SK-N-SH (cell line): ENCODE data around the gene AHDC1. TPM values are rescaled to one million over a fixed set of nuclear protein-coding genes. Genes with fewer than 3 reads are reported as not detected.

Experiments
- CTCF ChIA-PET: fragments of 300-600, 350-600 bp; formaldehyde crosslinking; extraction: SDS; loops from one replicate; lab custom pipeline; 2021; lab: Yijun Ruan, JAX
- POLR2A ChIA-PET: fragments of 350-600 bp; sonication (Branson Sonifier 250); formaldehyde crosslinking; extraction: SDS; loops from one replicate; lab custom pipeline; 2020; ENCODE audit warnings: antibody characterized with exemption, inconsistent platforms; lab: Yijun Ruan, JAX
- DNase-seq: peaks from one replicate; pipeline ENCODE4 v3.0.0; 2012
- H2AFZ ChIP-seq: fragments of 200-600 bp; sonication (generic); 2 replicates; pipeline ENCODE4 v1.8.1; 2016; ENCODE audit warnings: antibody characterized with exemption, mild to moderate bottlenecking, low read depth
- H3F3A ChIP-seq: fragments of 200-600 bp; sonication (generic); replicated peaks from 2 replicates; pipeline ENCODE3; 2016; ENCODE audit warnings: antibody characterized with exemption, mild to moderate bottlenecking; ENCODE audit not compliant: insufficient read depth
- H3K27ac ChIP-seq, 2 experiments: fragments of 200-500 bp in 1 of 2; fragments of 200-600 bp in 1 of 2; sonication (Bioruptor generic) in 1 of 2; sonication (generic), shearing (Covaris generic) in 1 of 2; 2 replicates each; pipeline versions ENCODE4 v1.5.1 to v1.6.1; 2014 to 2016; ENCODE audit warnings: low read depth in 2 of 2, inconsistent platforms in 1 of 2, low read length in 1 of 2, mild to moderate bottlenecking in 1 of 2, mixed read lengths in 1 of 2
- H3K27me3 ChIP-seq: fragments of 200-600 bp; sonication (generic), shearing (Covaris generic); 2 replicates; pipeline ENCODE4 v1.6.1; 2016; ENCODE audit warnings: mixed run types; ENCODE audit not compliant: insufficient read depth
- H3K36me3 ChIP-seq, 2 experiments: fragments of 200-500 bp in 1 of 2; fragments of 200-600 bp in 1 of 2; sonication (Bioruptor generic) in 1 of 2; sonication (generic) in 1 of 2; replicated peaks in 1 of 2; 2 replicates each; pipeline versions ENCODE3 to v1.5.1; 2014 to 2016; ENCODE audit warnings: low read length in 1 of 2, mild to moderate bottlenecking in 1 of 2; ENCODE audit not compliant: insufficient read depth in 2 of 2, control insufficient read depth in 1 of 2
- H3K4me1 ChIP-seq, 2 experiments: fragments of 200-500 bp in 1 of 2; fragments of 200-600 bp in 1 of 2; sonication (Bioruptor generic) in 1 of 2; sonication (generic), shearing (Covaris generic) in 1 of 2; 2 replicates each; pipeline versions ENCODE4 v1.5.1 to v1.6.1; 2014 to 2016; ENCODE audit warnings: low read depth in 1 of 2, low read length in 1 of 2, mixed run types in 1 of 2; ENCODE audit not compliant: insufficient read depth in 2 of 2, control insufficient read depth in 1 of 2
- H3K4me2 ChIP-seq: fragments of 200-600 bp; sonication (generic), shearing (Covaris generic); 2 replicates; pipeline ENCODE4 v1.6.1; 2017; ENCODE audit warnings: mixed run types
- H3K4me3 ChIP-seq, 2 experiments: fragments of 200-500 bp in 1 of 2; fragments of 200-600 bp in 1 of 2; sonication (Bioruptor generic) in 1 of 2; sonication (generic), shearing (Covaris generic) in 1 of 2; 2 replicates each; pipeline versions ENCODE4 v1.5.1 to v1.8.1; 2014 to 2016; ENCODE audit warnings: low read depth in 2 of 2, inconsistent platforms in 1 of 2, low read length in 1 of 2, mild to moderate bottlenecking in 1 of 2, mixed read lengths in 1 of 2, moderate library complexity in 1 of 2
- H3K79me2 ChIP-seq: fragments of 200-600 bp; sonication (generic); 2 replicates; pipeline ENCODE4 v1.8.1; 2017; ENCODE audit warnings: mild to moderate bottlenecking; ENCODE audit not compliant: insufficient read depth
- H3K9ac ChIP-seq: fragments of 200-600 bp; sonication (generic); 2 replicates; pipeline ENCODE4 v1.6.1; 2017; ENCODE audit warnings: mixed run types
- H3K9me2 ChIP-seq: fragments of 200-600 bp; sonication (generic); 2 replicates; pipeline ENCODE4 v1.6.1; 2017; ENCODE audit warnings: mixed run types
- H3K9me3 ChIP-seq: fragments of 200-600 bp; sonication (generic); 2 replicates; pipeline ENCODE4 v1.6.1; 2017; ENCODE audit warnings: mixed run types, mild to moderate bottlenecking, moderate library complexity
- H4K20me1 ChIP-seq: fragments of 200-600 bp; sonication (generic); 2 replicates; pipeline ENCODE4 v1.6.1; 2017; ENCODE audit warnings: mild to moderate bottlenecking, mixed run types; ENCODE audit not compliant: insufficient read depth
- CTCF ChIP-seq: fragments of 200-600 bp; sonication (generic); IDR thresholded peaks from 2 replicates; pipeline ENCODE4 v1.6.1; 2017; ENCODE audit warnings: antibody characterized with exemption, mild to moderate bottlenecking, moderate library complexity
- ELF1 ChIP-seq: IDR thresholded peaks from 2 replicates; pipeline ENCODE4 v1.4.0; 2012
- EZH2phosphoT487 ChIP-seq: fragments of 200-600 bp; sonication (generic); IDR thresholded peaks from 2 replicates; pipeline ENCODE4 v1.6.1; 2017; ENCODE audit warnings: low read depth, mixed run types, mild to moderate bottlenecking, antibody characterized with exemption, moderate library complexity, borderline replicate concordance
- FOSL2 ChIP-seq: IDR thresholded peaks from 2 replicates; pipeline ENCODE4 v1.4.0; 2012; ENCODE audit warnings: low read depth, mild to moderate bottlenecking, moderate library complexity, borderline replicate concordance
- FOXJ3 ChIP-seq: sonication (generic); formaldehyde crosslinking; IDR thresholded peaks from 2 replicates; pipeline ENCODE4 v1.5.1; 2020; ENCODE audit warnings: mild to moderate bottlenecking, missing genetic modification reagents
- FOXM1 ChIP-seq: IDR thresholded peaks from 2 replicates; pipeline ENCODE4 v1.4.0; 2012; ENCODE audit warnings: low read depth, mild to moderate bottlenecking
- GABPA ChIP-seq: IDR thresholded peaks from 2 replicates; pipeline ENCODE4 v1.4.0; 2012; ENCODE audit warnings: low read depth, mild to moderate bottlenecking
- JUND ChIP-seq: IDR thresholded peaks from 2 replicates; pipeline ENCODE4 v1.4.0; 2012
- MEF2A ChIP-seq: IDR thresholded peaks from 2 replicates; pipeline ENCODE4 v1.4.0; 2012; ENCODE audit warnings: low read depth, borderline replicate concordance
- MXI1 ChIP-seq: IDR thresholded peaks from 2 replicates; pipeline ENCODE4 v1.6.1; 2012; ENCODE audit warnings: mild to moderate bottlenecking, low read depth, low read length, improper control_type of control experiment
- NFIC ChIP-seq: IDR thresholded peaks from 2 replicates; pipeline ENCODE4 v1.4.0; 2012; ENCODE audit warnings: borderline replicate concordance
- NRF1 ChIP-seq: IDR thresholded peaks from 2 replicates; pipeline ENCODE4 v1.6.1; 2012; ENCODE audit warnings: low read depth, mild to moderate bottlenecking, low read length
- RFX5 ChIP-seq: IDR thresholded peaks from 2 replicates; pipeline ENCODE4 v1.6.1; 2012; ENCODE audit warnings: mild to moderate bottlenecking, improper control_type of control experiment, low read length
- TCF12 ChIP-seq: IDR thresholded peaks from 2 replicates; pipeline ENCODE4 v1.4.0; 2012
- USF2 ChIP-seq: fragments of 150-350 bp; IDR thresholded peaks from 2 replicates; pipeline ENCODE4 v1.6.1; 2017; ENCODE audit warnings: antibody characterized with exemption, low read length, low read depth, borderline replicate concordance
- YY1 ChIP-seq: IDR thresholded peaks from 2 replicates; pipeline ENCODE4 v1.4.0; 2012; ENCODE audit warnings: low read depth, mild to moderate bottlenecking
- ZBTB33 ChIP-seq: IDR thresholded peaks from 2 replicates; pipeline ENCODE4 v1.4.0; 2012; ENCODE audit warnings: low read depth, borderline replicate concordance
- WGBS: methylation state at CpG from one replicate; pipeline ENCODE4 v1.1.6; 2017; ENCODE audit warnings: low lambda C conversion rate; 5-methylcytosine and 5-hydroxymethylcytosine counted together
- polyA plus RNA-seq, 3 experiments: library from polyadenylated mRNA; depleted of rRNA; stranded (reverse); fragments of >200 nt; gene quantifications; 2 replicates each; pipeline ENCODE4 v1.2.3, GENCODE V29; 2012
- TF ChIP-seq, protein P1 (sequence below): IDR thresholded peaks from 2 replicates; pipeline ENCODE4 v1.4.0; 2012; ENCODE audit warnings: low read depth, borderline replicate concordance

AHDC1 gene
- polyA plus RNA-seq, 1 of the 3 experiments (the other 2 are of a cell fraction) = 8.5 TPM

DNA sequence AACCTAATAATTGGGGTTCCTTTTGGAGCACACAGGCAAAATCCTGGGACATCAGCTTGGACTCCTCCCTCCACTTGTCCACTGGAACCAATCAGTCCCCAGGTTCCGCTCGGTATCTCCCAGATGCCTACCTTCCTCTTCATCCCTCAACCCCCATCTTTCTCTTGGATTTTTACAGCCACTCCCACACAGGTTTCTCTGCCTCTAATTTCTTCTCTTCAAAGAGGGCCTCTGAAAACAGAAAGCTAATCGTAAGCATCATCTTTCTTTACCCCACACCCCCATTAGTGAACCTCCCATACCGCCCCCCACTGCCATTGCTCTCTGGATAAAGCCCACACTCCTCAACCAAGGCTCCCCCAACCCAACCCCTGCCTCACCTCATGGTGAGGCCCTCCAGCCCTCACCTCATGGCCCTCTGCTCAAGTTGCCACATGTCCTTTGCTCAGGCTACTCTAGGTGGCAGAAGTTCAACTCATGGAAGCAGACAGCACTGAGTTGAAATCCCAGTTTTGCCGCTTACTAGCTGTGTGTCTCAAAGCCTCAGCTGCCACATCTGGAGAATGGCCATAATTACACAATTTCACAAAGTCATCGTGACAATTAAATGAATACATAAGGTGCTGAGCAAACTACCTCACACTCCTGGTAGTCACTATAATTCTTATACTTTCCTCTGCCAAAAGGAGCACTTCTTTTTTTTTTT, 95.8 kb downstream of the AHDC1 start:
- no peaks in the 10 kb centered on the region for H3F3A ChIP-seq
- no peak overlapping the region for H3K9ac ChIP-seq
- no peak overlapping the region for H3K27ac ChIP-seq
- no peaks in the 10 kb centered on the region for H3K9me3 ChIP-seq
- TF ChIP-seq YY1 = no peak
- no peak for TF ChIP-seq CTCF
- no peak for TF ChIP-seq USF2
- TF ChIP-seq FOXM1 = no peak
- no peak for TF ChIP-seq FOSL2
- no peak overlapping the region for H2AFZ ChIP-seq
- H3K27me3 ChIP-seq = no peaks in the 10 kb centered on the region
- H3K9me2 ChIP-seq = no peaks in the 10 kb centered on the region
- WGBS = 92% methylated on average over 6 of the region's 6 CpGs
- DNase-seq = peak; percentile 37
- H4K20me1 ChIP-seq = no peaks in the 10 kb centered on the region
- H3K4me1 ChIP-seq = peaks cover 0 to 14% of the 10 kb centered on the region in 2 experiments; a peak in 2 of 4 replicates
- no peak overlapping the region for H3K4me2 ChIP-seq
- H3K79me2 ChIP-seq = no peaks in the 10 kb centered on the region
- CTCF ChIA-PET = interaction anchor here (0.6 to 1.5 kb wide), 4 partner anchors 15 to 175 kb away, joined by 3 to 7 read pairs (median 3); no protein-coding TSS in a partner anchor
- H3K36me3 ChIP-seq = no peaks in the 10 kb centered on the region
- H3K4me3 ChIP-seq = no peak overlapping the region
- POLR2A ChIA-PET = no interaction called here

DNA sequence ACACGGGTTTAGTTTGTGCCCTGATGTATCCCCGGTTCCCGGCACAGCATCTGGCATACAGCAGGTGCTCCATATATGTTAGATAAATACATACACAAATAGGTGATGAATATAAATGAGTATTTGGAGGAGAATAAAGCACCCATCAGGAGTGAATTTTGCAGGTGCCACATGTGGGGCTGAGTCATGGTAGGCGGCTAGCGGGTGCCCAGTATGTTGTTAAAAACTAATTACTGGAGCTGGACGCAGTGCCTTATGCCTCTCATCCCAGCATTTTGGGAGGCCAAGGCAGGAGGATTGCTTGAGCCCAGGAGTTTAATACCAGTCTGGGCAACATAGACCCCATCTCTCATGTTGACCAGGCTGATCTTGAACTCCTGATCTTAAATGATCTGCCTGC, 97.2 kb downstream of the AHDC1 start:
- no peak overlapping the region for H2AFZ ChIP-seq
- ChIA-PET CTCF (interaction anchor here (1.9 kb wide), 1 partner anchor 99 kb away, joined by 6 read pairs; no protein-coding TSS in a partner anchor), POLR2A (no interaction called here)
- H3K4me3 ChIP-seq = no peak overlapping the region
- no peak for DNase-seq
- TF ChIP-seq GABPA (no peak), ZBTB33 (no peak), YY1 (no peak), RFX5 (no peak), MXI1 (no peak), NFIC (no peak), FOXJ3 (no peak), JUND (no peak), NRF1 (no peak), EZH2phosphoT487 (no peak), TCF12 (no peak), USF2 (no peak), ELF1 (no peak), MEF2A (no peak)
- TF ChIP-seq, protein P1, sequence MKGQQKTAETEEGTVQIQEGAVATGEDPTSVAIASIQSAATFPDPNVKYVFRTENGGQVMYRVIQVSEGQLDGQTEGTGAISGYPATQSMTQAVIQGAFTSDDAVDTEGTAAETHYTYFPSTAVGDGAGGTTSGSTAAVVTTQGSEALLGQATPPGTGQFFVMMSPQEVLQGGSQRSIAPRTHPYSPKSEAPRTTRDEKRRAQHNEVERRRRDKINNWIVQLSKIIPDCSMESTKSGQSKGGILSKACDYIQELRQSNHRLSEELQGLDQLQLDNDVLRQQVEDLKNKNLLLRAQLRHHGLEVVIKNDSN = no peak
- no peak overlapping the region for H3K27ac ChIP-seq
- 95% methylated on average over 6 of the region's 6 CpGs for WGBS
- peaks cover 0 to 14% of the 10 kb centered on the region in 2 experiments; a peak in 2 of 4 replicates for H3K4me1 ChIP-seq
- H3K9ac ChIP-seq = no peak overlapping the region
- no peaks in the 10 kb centered on the region for H3K36me3 ChIP-seq
- H3K4me2 ChIP-seq = no peak overlapping the region
- no peaks in the 10 kb centered on the region for H3K9me3 ChIP-seq
- no peaks in the 10 kb centered on the region for H3K27me3 ChIP-seq
- H3K9me2 ChIP-seq = no peaks in the 10 kb centered on the region
- H4K20me1 ChIP-seq = no peaks in the 10 kb centered on the region
- no peaks in the 10 kb centered on the region for H3K79me2 ChIP-seq
- H3F3A ChIP-seq = no peaks in the 10 kb centered on the region
